IMR-90 (cell line): ENCODE results near the gene GALNT4. TPM values are rescaled to one million over a fixed set of nuclear protein-coding genes. Genes with fewer than 3 reads are reported as not detected.

ENCODE experiments used
- ATAC-seq: fragments of 200-7000 bp; cut with Tn5 transposase; 2 replicates; pipeline ENCODE4 v1.9.1; 2020; ENCODE audit warnings: low read depth, mild to moderate bottlenecking, moderate library complexity
- BruUV-seq: library from RNA; stranded (reverse); fragments of 400-500 nt; replicated peaks from 2 replicates; lab custom pipeline; 2021; lab: Mats Ljungman, UMichigan
- CTCF ChIA-PET: fragments of 300-600 bp; formaldehyde crosslinking; extraction: SDS; loops from one replicate; lab custom pipeline; 2021; ENCODE audit warnings: antibody characterized with exemption; lab: Yijun Ruan, JAX
- POLR2A ChIA-PET: fragments of 300-600 bp; sonication (Branson Sonifier 250); formaldehyde crosslinking; loops from one replicate; lab custom pipeline; 2022; ENCODE audit warnings: antibody characterized with exemption; ENCODE audit not compliant: unreplicated experiment; lab: Charles Lee
- DNase-seq: peaks from one replicate; pipeline ENCODE4 v3.0.0; 2013
- H2AFZ ChIP-seq: replicated peaks from 2 replicates; pipeline ENCODE3; 2013; ENCODE audit warnings: low read length, mild to moderate bottlenecking; ENCODE audit not compliant: poor library complexity
- H2AK5ac ChIP-seq: 2 replicates; pipeline ENCODE4 v1.6.1; 2013; ENCODE audit warnings: low read depth, low read length, inconsistent platforms
- H2AK9ac ChIP-seq: replicated peaks from 2 replicates; pipeline ENCODE3; 2013; ENCODE audit warnings: mild to moderate bottlenecking, low read depth, low read length, moderate library complexity; ENCODE audit not compliant: poor library complexity
- H2BK120ac ChIP-seq: 2 replicates; pipeline ENCODE4 v1.6.1; 2013; ENCODE audit warnings: low read depth, low read length, inconsistent platforms
- H2BK15ac ChIP-seq: 3 replicates; pipeline ENCODE4 v1.6.1; 2013; ENCODE audit warnings: low read depth, low read length, inconsistent platforms
- H2BK20ac ChIP-seq: 2 replicates; pipeline ENCODE4 v1.6.1; 2013; ENCODE audit warnings: low read depth, mild to moderate bottlenecking, inconsistent platforms, low read length, moderate library complexity
- H2BK5ac ChIP-seq: 2 replicates; pipeline ENCODE4 v1.6.1; 2013; ENCODE audit warnings: mild to moderate bottlenecking, low read depth, low read length, inconsistent platforms; ENCODE audit not compliant: poor library complexity, severe bottlenecking
- H3K14ac ChIP-seq: replicated peaks from 2 replicates; pipeline ENCODE4 v1.6.1; 2013; ENCODE audit warnings: low read depth, low read length, inconsistent platforms
- H3K18ac ChIP-seq: 2 replicates; pipeline ENCODE4 v1.6.1; 2013; ENCODE audit warnings: low read depth, low read length, control low read depth
- H3K23ac ChIP-seq: 2 replicates; pipeline ENCODE4 v1.6.1; 2013; ENCODE audit warnings: low read depth, low read length, inconsistent platforms
- H3K27ac ChIP-seq: 2 replicates; pipeline ENCODE4 v1.5.1; 2013; ENCODE audit warnings: mild to moderate bottlenecking, control low read depth, low read length; ENCODE audit not compliant: insufficient read depth
- H3K27me3 ChIP-seq: 2 replicates; pipeline ENCODE4 v1.6.1; 2013; ENCODE audit warnings: low read length; ENCODE audit not compliant: control insufficient read depth, insufficient read depth
- H3K36me3 ChIP-seq: 2 replicates; pipeline ENCODE4 v1.6.1; 2013; ENCODE audit warnings: low read length, mixed read lengths; ENCODE audit not compliant: control insufficient read depth, insufficient read depth
- H3K4ac ChIP-seq: 2 replicates; pipeline ENCODE4 v1.6.1; 2013; ENCODE audit warnings: low read depth, low read length, inconsistent platforms
- H3K4me1 ChIP-seq: 2 replicates; pipeline ENCODE4 v1.6.1; 2013; ENCODE audit warnings: low read length, mixed read lengths; ENCODE audit not compliant: control insufficient read depth, insufficient read depth
- H3K4me2 ChIP-seq: 2 replicates; pipeline ENCODE4 v1.6.1; 2013; ENCODE audit warnings: low read depth, mild to moderate bottlenecking, control low read depth, low read length, moderate library complexity
- H3K4me3 ChIP-seq: 2 replicates; pipeline ENCODE4 v1.5.1; 2013; ENCODE audit warnings: low read depth, mild to moderate bottlenecking, control low read depth, low read length, moderate library complexity; ENCODE audit not compliant: insufficient read depth
- H3K56ac ChIP-seq: 2 replicates; pipeline ENCODE4 v1.6.1; 2013; ENCODE audit warnings: low read length, inconsistent platforms; ENCODE audit not compliant: insufficient read depth; ENCODE audit errors: extremely low read depth
- H3K79me1 ChIP-seq, 2 experiments: 2 replicates each; pipeline ENCODE4 v1.6.1; 2013; ENCODE audit warnings: low read length in 2 of 2, inconsistent platforms in 1 of 2, low read depth in 1 of 2
- H3K9ac ChIP-seq: 2 replicates; pipeline ENCODE4 v1.6.1; 2013; ENCODE audit warnings: low read depth, low read length, control low read depth
- H3K9me1 ChIP-seq: 2 replicates; pipeline ENCODE4 v1.6.1; 2013; ENCODE audit warnings: low read length, inconsistent platforms; ENCODE audit not compliant: insufficient read depth
- H3K9me3 ChIP-seq: 2 replicates; pipeline ENCODE4 v1.6.1; 2013; ENCODE audit warnings: low read length; ENCODE audit not compliant: control insufficient read depth, insufficient read depth
- H4K20me1 ChIP-seq: 2 replicates; pipeline ENCODE4 v1.6.1; 2013; ENCODE audit warnings: low read length, inconsistent platforms; ENCODE audit not compliant: insufficient read depth
- H4K5ac ChIP-seq: 2 replicates; pipeline ENCODE4 v1.6.1; 2013; ENCODE audit warnings: mild to moderate bottlenecking, low read depth, low read length, control low read depth
- H4K8ac ChIP-seq, 2 experiments: 2 replicates each; pipeline ENCODE4 v1.6.1; 2013; ENCODE audit warnings: low read depth in 2 of 2, low read length in 2 of 2, control low read depth in 1 of 2, inconsistent platforms in 1 of 2
- H4K91ac ChIP-seq: 2 replicates; pipeline ENCODE4 v1.6.1; 2013; ENCODE audit warnings: low read depth, low read length, inconsistent platforms; ENCODE audit not compliant: insufficient read depth
- BHLHE40 ChIP-seq: fragments of 150-350 bp; IDR thresholded peaks from 2 replicates; pipeline ENCODE4 v1.6.1; 2016; ENCODE audit warnings: mild to moderate bottlenecking, low read depth, low read length
- CEBPB ChIP-seq: IDR thresholded peaks from 2 replicates; pipeline ENCODE4 v1.6.1; 2012; ENCODE audit warnings: low read depth, low read length, improper control_type of control experiment
- CHD1 ChIP-seq: IDR thresholded peaks from 2 replicates; pipeline ENCODE4 v1.6.1; 2012; ENCODE audit warnings: low read depth, low read length, improper control_type of control experiment
- FOS ChIP-seq: fragments of 150-350 bp; IDR thresholded peaks from 2 replicates; pipeline ENCODE4 v1.6.1; 2016; ENCODE audit warnings: low read depth, low read length
- MAFK ChIP-seq: IDR thresholded peaks from 2 replicates; pipeline ENCODE4 v1.6.1; 2012; ENCODE audit warnings: low read depth, low read length, improper control_type of control experiment
- MAZ ChIP-seq: IDR thresholded peaks from 2 replicates; pipeline ENCODE4 v1.6.1; 2012; ENCODE audit warnings: low read depth, mild to moderate bottlenecking, low read length, improper control_type of control experiment, moderate library complexity, borderline replicate concordance
- MXI1 ChIP-seq: IDR thresholded peaks from 2 replicates; pipeline ENCODE4 v1.6.1; 2012; ENCODE audit warnings: low read depth, mild to moderate bottlenecking, low read length, moderate library complexity, borderline replicate concordance
- NFE2L2 ChIP-seq: fragments of 150-350 bp; IDR thresholded peaks from 2 replicates; pipeline ENCODE4 v1.6.1; 2016; ENCODE audit warnings: low read depth, mild to moderate bottlenecking, low read length
- POLR2A ChIP-seq: IDR thresholded peaks from 2 replicates; pipeline ENCODE4 v1.6.1; 2012; ENCODE audit warnings: mild to moderate bottlenecking, low read depth, low read length
- RAD21 ChIP-seq: IDR thresholded peaks from 2 replicates; pipeline ENCODE4 v1.6.1; 2012; ENCODE audit warnings: low read length, improper control_type of control experiment
- RCOR1 ChIP-seq: IDR thresholded peaks from 2 replicates; pipeline ENCODE4 v1.6.1; 2012; ENCODE audit warnings: mild to moderate bottlenecking, low read length, improper control_type of control experiment; ENCODE audit not compliant: insufficient replicate concordance
- RFX5 ChIP-seq: IDR thresholded peaks from 2 replicates; pipeline ENCODE4 v1.8.0; 2012; ENCODE audit warnings: low read depth, mild to moderate bottlenecking, low read length, moderate library complexity
- SMC3 ChIP-seq: fragments of 150-350 bp; IDR thresholded peaks from 2 replicates; pipeline ENCODE4 v1.6.1; 2016; ENCODE audit warnings: low read depth, mild to moderate bottlenecking, antibody characterized with exemption, low read length, moderate library complexity
- USF2 ChIP-seq: fragments of 150-350 bp; IDR thresholded peaks from 2 replicates; pipeline ENCODE4 v1.6.1; 2017; ENCODE audit warnings: mild to moderate bottlenecking, antibody characterized with exemption, low read length, low read depth
- WGBS, 2 experiments: methylation state at CpG; one replicate each; pipeline versions ENCODE4 v1.1.5 to v1.1.7; 2013; ENCODE audit warnings: missing lambda C conversion rate in 2 of 2; ENCODE audit not compliant: insufficient read length in 1 of 2; ENCODE audit errors: extremely low coverage in 2 of 2; 5-methylcytosine and 5-hydroxymethylcytosine counted together
- dilution Hi-C: fragments of 300-500 bp; cut with HindIII; formaldehyde crosslinking; loops from one replicate; pipeline ENCODE4 v1.14.3; 2018; ENCODE audit warnings: low sequenced_read_pairs; ENCODE audit not compliant: unreplicated experiment
- in situ Hi-C: fragments of 300-500 bp; cut with MboI; formaldehyde crosslinking; loops from 3 replicates; pipeline ENCODE4 v1.14.3; 2019; ENCODE audit warnings: low sequenced_read_pairs, inconsistent platforms, mixed read lengths
- intact Hi-C: fragments of 100-400 bp; cut with micrococcal nuclease; formaldehyde crosslinking; loops from 2 replicates; pipeline ENCODE4 v1.10.0; 2022
- polyA plus RNA-seq, 3 experiments: library from polyadenylated mRNA; depleted of rRNA; stranded (reverse); fragments of >200 nt; gene quantifications; 2 replicates each; pipeline ENCODE4 v1.2.3, GENCODE V29; 2012; ENCODE audit warnings: low replicate concordance in 1 of 3
- total RNA-seq: library from RNA; depleted of rRNA; stranded (reverse); fragments of >200 nt; gene quantifications from 2 replicates; pipeline ENCODE4 v1.2.3, GENCODE V29; 2012
- TF ChIP-seq, protein P1 (sequence below): fragments of 150-350 bp; IDR thresholded peaks from 2 replicates; pipeline ENCODE4 v1.6.1; 2016; ENCODE audit warnings: low read depth, mild to moderate bottlenecking, low read length, moderate library complexity, borderline replicate concordance
- TF ChIP-seq, protein P2 (sequence below): conservative IDR thresholded peaks from 2 replicates; pipeline ENCODE4 v1.5.1; 2012; ENCODE audit warnings: mild to moderate bottlenecking, low read depth, low read length, improper control_type of control experiment

GALNT4 gene
- total and polyA plus RNA-seq, 2 of the 4 experiments (the other 2 are of a cell fraction), result 2.6 to 9.0 TPM

- dilution Hi-C loops (no loop called here), intact Hi-C loops (loop anchor here (1.0 to 10.0 kb wide), 4 partner anchors 59 to 945 kb away; partner anchors contain the start of gene KITLG), in situ Hi-C loops (loop anchor here (5.0 to 10.0 kb wide), 3 partner anchors 57 to 512 kb away; partner anchors contain the start of gene DUSP6)
- no peaks in the 10 kb centered on the region for H3K9me1 ChIP-seq
- POLR2A ChIA-PET, result no interaction called here
- no peaks in the 10 kb centered on the region for H3K27me3 ChIP-seq
- no peak overlapping the region for H3K4me2 ChIP-seq
- H2BK20ac ChIP-seq, result no peak overlapping the region
- no peak overlapping the region for H4K91ac ChIP-seq
- H3K14ac ChIP-seq, result no peak overlapping the region
- no peaks in the 10 kb centered on the region for H3K36me3 ChIP-seq
- TF ChIP-seq POLR2A (no peak), RAD21 (peak; percentile 91), MAFK (no peak), NFE2L2 (no peak), BHLHE40 (no peak), RFX5 (no peak), FOS (no peak), USF2 (no peak), MAZ (no peak), MXI1 (no peak), CEBPB (no peak), CHD1 (no peak), RCOR1 (no peak), SMC3 (peak; percentile 90)
- TF ChIP-seq, protein P1, sequence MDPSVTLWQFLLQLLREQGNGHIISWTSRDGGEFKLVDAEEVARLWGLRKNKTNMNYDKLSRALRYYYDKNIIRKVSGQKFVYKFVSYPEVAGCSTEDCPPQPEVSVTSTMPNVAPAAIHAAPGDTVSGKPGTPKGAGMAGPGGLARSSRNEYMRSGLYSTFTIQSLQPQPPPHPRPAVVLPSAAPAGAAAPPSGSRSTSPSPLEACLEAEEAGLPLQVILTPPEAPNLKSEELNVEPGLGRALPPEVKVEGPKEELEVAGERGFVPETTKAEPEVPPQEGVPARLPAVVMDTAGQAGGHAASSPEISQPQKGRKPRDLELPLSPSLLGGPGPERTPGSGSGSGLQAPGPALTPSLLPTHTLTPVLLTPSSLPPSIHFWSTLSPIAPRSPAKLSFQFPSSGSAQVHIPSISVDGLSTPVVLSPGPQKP, result no peak
- TF ChIP-seq, protein P2, sequence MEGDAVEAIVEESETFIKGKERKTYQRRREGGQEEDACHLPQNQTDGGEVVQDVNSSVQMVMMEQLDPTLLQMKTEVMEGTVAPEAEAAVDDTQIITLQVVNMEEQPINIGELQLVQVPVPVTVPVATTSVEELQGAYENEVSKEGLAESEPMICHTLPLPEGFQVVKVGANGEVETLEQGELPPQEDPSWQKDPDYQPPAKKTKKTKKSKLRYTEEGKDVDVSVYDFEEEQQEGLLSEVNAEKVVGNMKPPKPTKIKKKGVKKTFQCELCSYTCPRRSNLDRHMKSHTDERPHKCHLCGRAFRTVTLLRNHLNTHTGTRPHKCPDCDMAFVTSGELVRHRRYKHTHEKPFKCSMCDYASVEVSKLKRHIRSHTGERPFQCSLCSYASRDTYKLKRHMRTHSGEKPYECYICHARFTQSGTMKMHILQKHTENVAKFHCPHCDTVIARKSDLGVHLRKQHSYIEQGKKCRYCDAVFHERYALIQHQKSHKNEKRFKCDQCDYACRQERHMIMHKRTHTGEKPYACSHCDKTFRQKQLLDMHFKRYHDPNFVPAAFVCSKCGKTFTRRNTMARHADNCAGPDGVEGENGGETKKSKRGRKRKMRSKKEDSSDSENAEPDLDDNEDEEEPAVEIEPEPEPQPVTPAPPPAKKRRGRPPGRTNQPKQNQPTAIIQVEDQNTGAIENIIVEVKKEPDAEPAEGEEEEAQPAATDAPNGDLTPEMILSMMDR, result peak; percentile 87
- CTCF ChIA-PET, result interaction anchor here (1.0 kb wide), 1 partner anchor 512 kb away, joined by 4 read pairs; no protein-coding TSS in a partner anchor
- ATAC-seq (peak; percentile 44), DNase-seq (peak; percentile 67)
- no peak overlapping the region for H4K5ac ChIP-seq
- no peak overlapping the region for H3K4ac ChIP-seq
- H3K18ac ChIP-seq, result no peak overlapping the region
- H4K20me1 ChIP-seq, result no peaks in the 10 kb centered on the region
- no peaks in the 10 kb centered on the region for H3K9me3 ChIP-seq
- H3K4me1 ChIP-seq, result no peaks in the 10 kb centered on the region
- H2AFZ ChIP-seq, result no peak overlapping the region
- no peak overlapping the region for H2BK15ac ChIP-seq
- no TSS peak for BruUV-seq
- no peak overlapping the region for H3K23ac ChIP-seq
- H4K8ac ChIP-seq, result no peak overlapping the region
- no peak overlapping the region for H3K56ac ChIP-seq
- WGBS, 2 experiments, result no CpG with 5 or more reads among the region's 1 CpG
- H2AK5ac ChIP-seq, result no peak overlapping the region
- no peak overlapping the region for H2AK9ac ChIP-seq
- H3K27ac ChIP-seq, result no peak overlapping the region
- H2BK5ac ChIP-seq, result no peak overlapping the region
- no peak overlapping the region for H3K4me3 ChIP-seq
- H3K9ac ChIP-seq, result no peak overlapping the region
- no peak overlapping the region for H2BK120ac ChIP-seq
- H3K79me1 ChIP-seq, result peaks cover 0 to 2% of the 10 kb centered on the region in 2 experiments; a peak in 1 of 4 replicates
Measured at GRCh38 chr12:89529738-89530137, 5.1 kb upstream of the GALNT4 start.
